GM23338 (cell line): ENCODE measurements around the gene ZNF816.

Source experiments
- CREB1 ChIP-seq: fragments of 250-450 bp; sonication (Bioruptor Pico); IDR thresholded peaks from 2 replicates; pipeline ENCODE4 v1.5.0; 2020; ENCODE audit warnings: low read depth, mild to moderate bottlenecking, moderate library complexity
- EZH2 ChIP-seq: fragments of 200-600 bp; sonication (generic); IDR thresholded peaks from one replicate; pipeline ENCODE4 v1.8.0; 2017; ENCODE audit warnings: antibody characterized with exemption, mild to moderate bottlenecking, low read depth; ENCODE audit not compliant: unreplicated experiment
- NANOG ChIP-seq: IDR thresholded peaks from 2 replicates; pipeline ENCODE4 v1.6.1; 2016; ENCODE audit warnings: antibody characterized with exemption, borderline replicate concordance
- POLR2AphosphoS5 ChIP-seq: IDR thresholded peaks from 2 replicates; pipeline ENCODE4 v1.6.1; 2016; ENCODE audit warnings: antibody characterized with exemption, low read depth
- ZNF331 ChIP-seq: fragments of 250-450 bp; sonication (Bioruptor Pico); IDR thresholded peaks from 2 replicates; pipeline ENCODE4 v1.5.0; 2020; ENCODE audit warnings: low read depth, mild to moderate bottlenecking, moderate library complexity
- TF ChIP-seq, protein P1 (sequence below), 2 experiments: fragments of 200-600 bp in 1 of 2; sonication (generic) in 1 of 2; conservative IDR thresholded peaks; 2 replicates each; pipeline versions ENCODE4 v1.5.1 to v1.6.1; 2016 to 2017; ENCODE audit warnings: antibody characterized with exemption in 2 of 2, low read depth in 2 of 2, mild to moderate bottlenecking in 2 of 2, moderate library complexity in 1 of 2
- TF ChIP-seq, protein P2 (sequence below): IDR thresholded peaks from one replicate; pipeline ENCODE4 v1.6.1; 2018; ENCODE audit warnings: antibody characterized with exemption; ENCODE audit not compliant: unreplicated experiment

DNA sequence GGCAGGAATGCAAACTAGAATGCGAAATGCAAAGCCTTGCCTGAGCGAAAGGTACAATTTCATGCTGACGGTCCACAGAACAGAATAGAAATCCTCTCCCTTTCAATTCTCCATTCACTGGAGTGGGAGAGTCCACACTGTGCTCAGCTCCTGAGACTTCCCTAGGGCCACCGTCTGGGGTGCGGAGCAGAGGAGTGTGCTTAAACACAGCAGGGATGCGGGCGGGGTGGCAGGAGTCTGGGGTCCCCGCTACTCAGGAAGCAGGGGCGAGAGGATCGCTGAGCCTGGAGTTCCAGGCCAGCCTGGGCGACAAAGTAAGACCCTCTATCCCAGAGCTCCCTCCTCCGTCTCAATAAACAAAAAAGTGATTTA is 552 bp upstream of the ZNF816 start:
- TF ChIP-seq, protein P1, sequence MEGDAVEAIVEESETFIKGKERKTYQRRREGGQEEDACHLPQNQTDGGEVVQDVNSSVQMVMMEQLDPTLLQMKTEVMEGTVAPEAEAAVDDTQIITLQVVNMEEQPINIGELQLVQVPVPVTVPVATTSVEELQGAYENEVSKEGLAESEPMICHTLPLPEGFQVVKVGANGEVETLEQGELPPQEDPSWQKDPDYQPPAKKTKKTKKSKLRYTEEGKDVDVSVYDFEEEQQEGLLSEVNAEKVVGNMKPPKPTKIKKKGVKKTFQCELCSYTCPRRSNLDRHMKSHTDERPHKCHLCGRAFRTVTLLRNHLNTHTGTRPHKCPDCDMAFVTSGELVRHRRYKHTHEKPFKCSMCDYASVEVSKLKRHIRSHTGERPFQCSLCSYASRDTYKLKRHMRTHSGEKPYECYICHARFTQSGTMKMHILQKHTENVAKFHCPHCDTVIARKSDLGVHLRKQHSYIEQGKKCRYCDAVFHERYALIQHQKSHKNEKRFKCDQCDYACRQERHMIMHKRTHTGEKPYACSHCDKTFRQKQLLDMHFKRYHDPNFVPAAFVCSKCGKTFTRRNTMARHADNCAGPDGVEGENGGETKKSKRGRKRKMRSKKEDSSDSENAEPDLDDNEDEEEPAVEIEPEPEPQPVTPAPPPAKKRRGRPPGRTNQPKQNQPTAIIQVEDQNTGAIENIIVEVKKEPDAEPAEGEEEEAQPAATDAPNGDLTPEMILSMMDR (conservative IDR thresholded peaks at IDR 0.05; ENCODE audit: low read depth in 2 of 2), result peak in 1 of 2 experiments; percentile 40; a peak in 2 of 4 replicates
- TF ChIP-seq EZH2 (no peak), ZNF331 (CRISPR knock-in tag) (no peak), CREB1 (CRISPR knock-in tag) (no peak), POLR2AphosphoS5 (no peak), NANOG (no peak)
- TF ChIP-seq, protein P2, sequence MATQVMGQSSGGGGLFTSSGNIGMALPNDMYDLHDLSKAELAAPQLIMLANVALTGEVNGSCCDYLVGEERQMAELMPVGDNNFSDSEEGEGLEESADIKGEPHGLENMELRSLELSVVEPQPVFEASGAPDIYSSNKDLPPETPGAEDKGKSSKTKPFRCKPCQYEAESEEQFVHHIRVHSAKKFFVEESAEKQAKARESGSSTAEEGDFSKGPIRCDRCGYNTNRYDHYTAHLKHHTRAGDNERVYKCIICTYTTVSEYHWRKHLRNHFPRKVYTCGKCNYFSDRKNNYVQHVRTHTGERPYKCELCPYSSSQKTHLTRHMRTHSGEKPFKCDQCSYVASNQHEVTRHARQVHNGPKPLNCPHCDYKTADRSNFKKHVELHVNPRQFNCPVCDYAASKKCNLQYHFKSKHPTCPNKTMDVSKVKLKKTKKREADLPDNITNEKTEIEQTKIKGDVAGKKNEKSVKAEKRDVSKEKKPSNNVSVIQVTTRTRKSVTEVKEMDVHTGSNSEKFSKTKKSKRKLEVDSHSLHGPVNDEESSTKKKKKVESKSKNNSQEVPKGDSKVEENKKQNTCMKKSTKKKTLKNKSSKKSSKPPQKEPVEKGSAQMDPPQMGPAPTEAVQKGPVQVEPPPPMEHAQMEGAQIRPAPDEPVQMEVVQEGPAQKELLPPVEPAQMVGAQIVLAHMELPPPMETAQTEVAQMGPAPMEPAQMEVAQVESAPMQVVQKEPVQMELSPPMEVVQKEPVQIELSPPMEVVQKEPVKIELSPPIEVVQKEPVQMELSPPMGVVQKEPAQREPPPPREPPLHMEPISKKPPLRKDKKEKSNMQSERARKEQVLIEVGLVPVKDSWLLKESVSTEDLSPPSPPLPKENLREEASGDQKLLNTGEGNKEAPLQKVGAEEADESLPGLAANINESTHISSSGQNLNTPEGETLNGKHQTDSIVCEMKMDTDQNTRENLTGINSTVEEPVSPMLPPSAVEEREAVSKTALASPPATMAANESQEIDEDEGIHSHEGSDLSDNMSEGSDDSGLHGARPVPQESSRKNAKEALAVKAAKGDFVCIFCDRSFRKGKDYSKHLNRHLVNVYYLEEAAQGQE, result no peak
